Type B pancreatic cell (in vitro differentiated cells): ENCODE measurements around the gene ERBB2. TPM values are rescaled to one million over a fixed set of nuclear protein-coding genes. Genes with fewer than 3 reads are reported as not detected.

Experiments used
- DNase-seq: peaks from one replicate; pipeline ENCODE4 v3.0.0; 2021; ENCODE audit warnings: mixed read lengths; ENCODE audit not compliant: unreplicated experiment; ENCODE audit errors: extremely low spot score
- H3K27ac Mint-ChIP-seq: 2 replicates; pipeline ENCODE4 v1.8.0; 2021; ENCODE audit warnings: mild to moderate bottlenecking, mixed read lengths
- H3K27me3 Mint-ChIP-seq: 2 replicates; pipeline ENCODE4 v1.8.0; 2021; ENCODE audit warnings: mixed read lengths
- H3K36me3 Mint-ChIP-seq: 2 replicates; pipeline ENCODE4 v1.8.0; 2021; ENCODE audit warnings: mixed read lengths
- H3K4me1 Mint-ChIP-seq: one replicate; pipeline ENCODE4 v1.8.0; 2021; ENCODE audit warnings: mixed read lengths; ENCODE audit not compliant: unreplicated experiment
- H3K4me3 Mint-ChIP-seq: 2 replicates; pipeline ENCODE4 v1.8.0; 2021; ENCODE audit warnings: mild to moderate bottlenecking, mixed read lengths
- H3K9me3 Mint-ChIP-seq: 2 replicates; pipeline ENCODE4 v1.8.0; 2021; ENCODE audit warnings: mixed read lengths
- long read RNA-seq: library from polyadenylated mRNA; unstranded; transcript quantifications from one replicate; pipeline ENCODE4 v2.0.0, GENCODE V29; 2020
- total RNA-seq: library from RNA; stranded (reverse); gene quantifications from 2 replicates; pipeline ENCODE4 v1.2.1, GENCODE V29; 2021; ENCODE audit warnings: low replicate concordance
- TF ChIP-seq, protein P1 (sequence below): fragments of 200-600 bp; sonication (generic); conservative IDR thresholded peaks from 2 replicates; pipeline ENCODE4 v1.5.0; 2021; ENCODE audit warnings: antibody characterized with exemption, mild to moderate bottlenecking

ERBB2 gene
- 123 and 230 TPM in 2 replicates for total RNA-seq
- long read RNA-seq, partial matches to known transcripts: 5 of 5 reads
- long read RNA-seq, other reads (novel, unspliced or antisense): 0 of 5 reads

DNA sequence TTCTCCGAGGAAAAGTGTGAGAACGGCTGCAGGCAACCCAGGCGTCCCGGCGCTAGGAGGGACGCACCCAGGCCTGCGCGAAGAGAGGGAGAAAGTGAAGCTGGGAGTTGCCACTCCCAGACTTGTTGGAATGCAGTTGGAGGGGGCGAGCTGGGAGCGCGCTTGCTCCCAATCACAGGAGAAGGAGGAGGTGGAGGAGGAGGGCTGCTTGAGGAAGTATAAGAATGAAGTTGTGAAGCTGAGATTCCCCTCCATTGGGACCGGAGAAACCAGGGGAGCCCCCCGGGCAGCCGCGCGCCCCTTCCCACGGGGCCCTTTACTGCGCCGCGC lies at the start of gene ERBB2:
Gene ERBB2, plus strand, starts transcription at position 247 of the 330 bp plus-strand sequence. CDS start 175 bp downstream, outside the sequence.
- peaks cover 6% of the 10 kb centered on the region for H3K36me3 Mint-ChIP-seq
- DNase-seq: no peak
- no peaks in the 10 kb centered on the region for H3K27me3 Mint-ChIP-seq
- H3K27ac Mint-ChIP-seq: peak within 1 kb of the TSS; percentile 97
- peaks cover 46% of the 10 kb centered on the region for H3K4me1 Mint-ChIP-seq
- no peaks in the 10 kb centered on the region for H3K9me3 Mint-ChIP-seq
- H3K4me3 Mint-ChIP-seq: peak within 1 kb of the TSS; percentile 99
- TF ChIP-seq, protein P1, sequence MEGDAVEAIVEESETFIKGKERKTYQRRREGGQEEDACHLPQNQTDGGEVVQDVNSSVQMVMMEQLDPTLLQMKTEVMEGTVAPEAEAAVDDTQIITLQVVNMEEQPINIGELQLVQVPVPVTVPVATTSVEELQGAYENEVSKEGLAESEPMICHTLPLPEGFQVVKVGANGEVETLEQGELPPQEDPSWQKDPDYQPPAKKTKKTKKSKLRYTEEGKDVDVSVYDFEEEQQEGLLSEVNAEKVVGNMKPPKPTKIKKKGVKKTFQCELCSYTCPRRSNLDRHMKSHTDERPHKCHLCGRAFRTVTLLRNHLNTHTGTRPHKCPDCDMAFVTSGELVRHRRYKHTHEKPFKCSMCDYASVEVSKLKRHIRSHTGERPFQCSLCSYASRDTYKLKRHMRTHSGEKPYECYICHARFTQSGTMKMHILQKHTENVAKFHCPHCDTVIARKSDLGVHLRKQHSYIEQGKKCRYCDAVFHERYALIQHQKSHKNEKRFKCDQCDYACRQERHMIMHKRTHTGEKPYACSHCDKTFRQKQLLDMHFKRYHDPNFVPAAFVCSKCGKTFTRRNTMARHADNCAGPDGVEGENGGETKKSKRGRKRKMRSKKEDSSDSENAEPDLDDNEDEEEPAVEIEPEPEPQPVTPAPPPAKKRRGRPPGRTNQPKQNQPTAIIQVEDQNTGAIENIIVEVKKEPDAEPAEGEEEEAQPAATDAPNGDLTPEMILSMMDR: no peak

DNA sequence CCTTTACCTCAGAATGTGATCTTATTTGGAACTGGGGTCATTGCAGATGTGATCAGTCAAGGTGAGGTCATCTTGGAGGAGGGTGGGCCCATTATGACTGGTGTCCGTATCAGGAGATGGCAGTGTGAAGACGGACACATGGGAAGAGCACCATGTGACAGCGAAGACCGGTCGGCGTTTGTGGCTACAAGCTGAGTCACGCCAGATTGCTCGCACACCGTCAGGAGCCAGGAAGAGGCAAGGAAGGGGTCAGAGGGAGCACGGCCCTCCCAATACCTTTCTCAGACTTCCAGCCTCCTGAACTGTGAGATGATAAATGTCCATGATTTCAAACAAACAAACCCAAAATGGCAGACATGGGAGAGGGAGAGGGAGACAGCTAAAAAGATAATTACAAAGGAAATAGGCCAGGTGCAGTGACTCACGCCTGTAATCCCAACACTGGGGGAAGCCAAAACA lies 49.7 kb upstream of the ERBB2 start:
- DNase-seq: no peak
- Mint-ChIP-seq H3K27ac (no peak overlapping the region), H3K4me1 (peaks cover 35% of the 10 kb centered on the region), H3K27me3 (no peaks in the 10 kb centered on the region), H3K4me3 (no peak overlapping the region), H3K9me3 (no peaks in the 10 kb centered on the region), H3K36me3 (no peaks in the 10 kb centered on the region)
- TF ChIP-seq, protein P1: no peak

DNA sequence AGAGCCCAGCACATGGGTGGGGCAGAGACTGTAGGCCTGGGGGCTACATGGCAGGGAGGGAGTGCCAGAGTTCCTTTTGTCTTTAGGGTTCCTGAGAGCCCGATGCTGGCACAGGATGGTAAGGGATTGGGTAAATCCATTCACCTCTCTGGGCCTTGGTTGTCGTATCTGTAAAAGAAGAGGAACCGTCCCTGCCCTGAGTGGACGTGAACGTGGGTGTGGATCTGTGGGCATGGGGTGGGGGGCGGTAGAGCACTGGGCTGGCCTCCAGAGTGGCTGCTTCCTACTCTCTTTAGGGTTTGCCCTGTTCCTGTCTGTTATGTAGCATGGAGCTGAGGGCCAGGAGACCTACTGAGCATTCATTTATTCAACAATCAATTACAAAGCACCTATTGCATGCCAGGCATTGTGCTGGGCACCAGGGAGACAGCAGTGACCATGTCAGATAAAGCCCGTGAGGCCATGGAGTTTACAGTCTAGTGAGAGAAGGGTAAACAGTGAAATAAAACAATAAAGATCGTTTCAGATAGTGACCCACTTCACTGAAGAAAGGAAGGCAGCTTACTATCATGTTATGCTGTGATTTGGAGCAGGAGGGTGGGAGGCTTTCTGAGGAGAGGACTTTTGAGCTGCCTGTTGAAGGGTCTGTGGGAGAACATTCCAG lies 47.8 kb upstream of the ERBB2 start:
- peak overlapping the region; percentile 30 for H3K27ac Mint-ChIP-seq
- peak overlapping the region; percentile 67 for H3K4me3 Mint-ChIP-seq
- TF ChIP-seq, protein P1: no peak
- peaks cover 41% of the 10 kb centered on the region for H3K4me1 Mint-ChIP-seq
- no peaks in the 10 kb centered on the region for H3K36me3 Mint-ChIP-seq
- DNase-seq: no peak
- H3K9me3 Mint-ChIP-seq: no peaks in the 10 kb centered on the region
- no peaks in the 10 kb centered on the region for H3K27me3 Mint-ChIP-seq

DNA sequence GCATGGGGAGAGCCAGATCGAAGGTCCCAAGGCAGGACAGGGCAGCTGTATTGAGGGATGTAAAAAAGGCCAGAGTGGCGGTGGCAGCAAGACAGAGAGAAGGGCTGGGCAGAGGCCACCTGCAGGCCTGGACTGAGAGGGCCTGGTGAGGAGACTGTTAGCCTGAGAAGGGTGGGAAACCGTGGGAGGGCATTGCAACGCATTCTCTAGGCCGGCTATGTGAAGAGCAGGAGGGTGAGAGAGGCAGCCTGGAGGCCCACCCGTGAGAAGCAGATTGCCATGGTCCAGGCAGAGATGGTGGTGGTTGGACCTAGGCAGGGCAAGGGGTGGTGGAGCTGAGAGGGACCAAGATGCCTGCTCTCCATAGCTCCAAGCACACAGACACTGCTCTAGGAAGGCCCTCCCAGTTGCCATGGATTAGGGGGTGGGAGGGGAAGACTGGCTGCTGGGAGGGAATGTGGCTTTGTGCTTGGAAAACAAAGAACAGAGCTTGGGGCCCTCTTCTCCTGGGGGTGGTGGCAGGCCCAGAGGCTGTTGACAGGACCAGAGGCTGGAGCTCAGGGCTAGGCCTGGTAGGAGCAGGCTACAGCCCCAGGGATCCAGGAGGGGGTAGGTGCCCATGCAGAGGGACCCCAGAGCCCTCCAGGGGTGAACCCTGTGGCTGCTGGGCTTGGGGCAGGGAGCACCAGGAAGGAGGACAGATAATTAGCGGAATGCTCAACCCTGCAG lies 47.1 kb upstream of the ERBB2 start:
- H3K36me3 Mint-ChIP-seq: no peaks in the 10 kb centered on the region
- TF ChIP-seq, protein P1: no peak
- DNase-seq: no peak
- H3K9me3 Mint-ChIP-seq: no peaks in the 10 kb centered on the region
- peaks cover 41% of the 10 kb centered on the region for H3K4me1 Mint-ChIP-seq
- H3K27me3 Mint-ChIP-seq: no peaks in the 10 kb centered on the region
- peak overlapping the region; percentile 30 for H3K27ac Mint-ChIP-seq
- peak overlapping the region; percentile 67 for H3K4me3 Mint-ChIP-seq

DNA sequence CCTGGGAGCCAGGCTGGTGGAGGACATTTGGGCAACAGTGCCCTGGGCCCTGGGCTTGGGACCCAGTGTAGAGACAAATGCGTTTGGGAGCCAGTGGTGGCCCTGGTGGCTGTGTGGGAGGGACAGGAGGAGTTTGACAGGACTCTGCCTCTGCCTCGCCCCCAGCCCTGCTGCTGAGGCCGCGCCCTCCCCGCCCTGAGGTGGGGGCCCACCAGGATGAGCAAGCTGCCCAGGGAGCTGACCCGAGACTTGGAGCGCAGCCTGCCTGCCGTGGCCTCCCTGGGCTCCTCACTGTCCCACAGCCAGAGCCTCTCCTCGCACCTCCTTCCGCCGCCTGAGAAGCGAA lies 46.6 kb upstream of the ERBB2 start:
- peaks cover 41% of the 10 kb centered on the region for H3K4me1 Mint-ChIP-seq
- TF ChIP-seq, protein P1: no peak
- H3K27me3 Mint-ChIP-seq: no peaks in the 10 kb centered on the region
- no peak overlapping the region for H3K27ac Mint-ChIP-seq
- DNase-seq: no peak
- no peak overlapping the region for H3K4me3 Mint-ChIP-seq
- H3K36me3 Mint-ChIP-seq: no peaks in the 10 kb centered on the region
- H3K9me3 Mint-ChIP-seq: no peaks in the 10 kb centered on the region
